Activated CD4-positive, alpha-beta T cell treated with anti-CD3 and anti-CD28 coated beads, Interleukin-2, amount 10 ng/mL, durations not matched to agents 24 days and 14 days (primary cell): ENCODE measurements around the gene HIPK2. TPM values are rescaled to one million over a fixed set of nuclear protein-coding genes. Genes with fewer than 3 reads are reported as not detected.
"Not testable (repeated sequence)": the region's sequence is repeated elsewhere in the genome, so short reads cannot be mapped to it uniquely, and the experiment has no call there.

Source experiments
- DNase-seq: peaks from one replicate; pipeline ENCODE4 v3.0.0; 2022
- H3K27ac Mint-ChIP-seq: one replicate; pipeline ENCODE4 v1.8.0; 2022; ENCODE audit warnings: mild to moderate bottlenecking, mixed read lengths
- H3K27me3 Mint-ChIP-seq: one replicate; pipeline ENCODE4 v1.8.0; 2022; ENCODE audit warnings: mixed read lengths
- H3K36me3 Mint-ChIP-seq: one replicate; pipeline ENCODE4 v1.8.0; 2022; ENCODE audit warnings: low read depth, mild to moderate bottlenecking, mixed read lengths
- H3K4me1 Mint-ChIP-seq: one replicate; pipeline ENCODE4 v1.8.0; 2021; ENCODE audit warnings: mixed read lengths
- H3K4me3 Mint-ChIP-seq: one replicate; pipeline ENCODE4 v1.8.0; 2022; ENCODE audit warnings: mild to moderate bottlenecking, moderate library complexity, mixed read lengths
- H3K9me3 Mint-ChIP-seq: one replicate; pipeline ENCODE4 v1.8.0; 2021; ENCODE audit warnings: mixed read lengths
- intact Hi-C: fragments of 100-400 bp; cut with micrococcal nuclease; formaldehyde crosslinking; loops from one replicate; pipeline ENCODE4 v1.15.1; 2023
- total RNA-seq: library from RNA; stranded (reverse); gene quantifications from 2 replicates; pipeline ENCODE4 v1.2.3, GENCODE V29; 2022

The HIPK2 gene
- total RNA-seq, 1 donor from 2014 or later = 26.1 TPM

- Mint-ChIP-seq H3K4me1 (peaks cover 40% of the 10 kb centered on the region), H3K27ac (no peak overlapping the region), H3K36me3 (peaks cover 14% of the 10 kb centered on the region), H3K27me3 (no peaks in the 10 kb centered on the region), H3K4me3 (no peak overlapping the region), H3K9me3 (no peaks in the 10 kb centered on the region)
- DNase-seq = no peak
- intact Hi-C loops = no loop called here
Observed at GRCh38 chr7:139676390-139676789, 101.4 kb downstream of the HIPK2 start.

DNA sequence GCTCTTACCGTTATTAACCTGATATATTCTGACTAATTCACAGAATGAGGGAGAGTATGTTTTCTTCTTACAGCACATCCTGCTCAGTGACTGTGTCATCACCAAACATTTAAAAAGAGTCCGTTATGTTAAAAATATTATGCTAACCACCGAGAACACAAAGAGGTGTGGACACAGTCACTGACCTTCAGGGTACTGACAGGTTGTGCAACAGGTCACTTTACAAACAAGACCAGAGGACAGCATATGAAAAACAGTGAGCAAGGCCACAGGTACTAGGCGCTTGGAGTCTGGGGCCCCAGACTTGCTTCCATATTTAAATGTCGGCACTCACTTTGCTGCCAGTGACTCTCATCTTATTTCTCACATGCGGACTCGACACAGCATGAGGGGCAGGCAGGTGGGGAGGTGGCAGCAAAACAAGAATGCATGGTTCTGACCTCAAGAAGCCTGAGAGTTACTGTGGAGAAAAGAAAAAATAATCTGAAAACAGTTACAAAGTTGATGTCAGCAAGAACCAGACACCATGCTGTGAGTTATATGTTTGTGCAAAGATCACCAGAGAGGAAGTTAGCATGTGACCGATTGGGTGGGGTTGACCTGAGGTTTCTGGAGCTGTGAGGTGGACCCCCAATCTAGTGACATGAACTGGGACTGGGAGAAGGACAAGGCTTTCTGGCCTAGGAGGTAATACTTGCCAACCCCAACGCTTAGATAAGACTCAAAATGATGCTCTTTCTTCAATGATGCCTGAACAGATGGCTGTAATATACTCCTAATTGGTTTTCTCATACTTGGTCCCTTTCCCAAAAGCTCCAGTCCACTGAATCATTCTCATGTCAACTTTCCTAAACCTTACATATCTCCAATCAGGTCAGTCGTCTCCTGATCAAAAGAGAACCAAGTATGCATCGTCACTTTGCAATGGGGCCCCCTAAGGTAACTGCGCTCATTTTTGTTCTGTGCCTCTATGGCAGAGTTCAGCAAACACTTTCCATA lies 102.4 kb downstream of the HIPK2 start:
- Mint-ChIP-seq H3K4me3 (no peak overlapping the region), H3K27me3 (no peaks in the 10 kb centered on the region), H3K4me1 (peaks cover 30% of the 10 kb centered on the region), H3K36me3 (peaks cover 14% of the 10 kb centered on the region), H3K9me3 (no peaks in the 10 kb centered on the region), H3K27ac (no peak overlapping the region)
- intact Hi-C loops = no loop called here
- DNase-seq = no peak

DNA sequence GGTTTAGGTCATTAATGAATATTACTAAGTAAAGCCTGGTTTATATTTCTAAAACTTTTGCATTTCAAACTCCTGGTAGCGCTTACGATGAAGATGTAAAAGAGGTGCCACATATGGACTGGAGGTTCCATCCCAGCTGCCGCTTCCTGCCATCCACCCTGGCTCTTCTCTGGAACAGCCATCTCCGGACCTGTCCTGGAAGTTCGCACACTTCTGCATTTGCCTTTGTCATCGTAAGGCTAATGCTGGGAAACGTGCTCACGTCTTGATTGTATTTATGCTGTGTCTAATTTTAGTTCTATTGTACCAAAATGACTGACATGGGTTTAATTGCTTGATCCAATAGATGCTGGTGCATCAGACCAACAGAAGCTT lies 103.1 kb downstream of the HIPK2 start:
- H3K27ac Mint-ChIP-seq = no peak overlapping the region
- intact Hi-C loops = no loop called here
- peaks cover 16% of the 10 kb centered on the region for H3K36me3 Mint-ChIP-seq
- H3K27me3 Mint-ChIP-seq = no peaks in the 10 kb centered on the region
- no peaks in the 10 kb centered on the region for H3K9me3 Mint-ChIP-seq
- H3K4me3 Mint-ChIP-seq = no peak overlapping the region
- no peak for DNase-seq
- H3K4me1 Mint-ChIP-seq = peaks cover 29% of the 10 kb centered on the region

- Mint-ChIP-seq H3K27ac (no peak overlapping the region), H3K27me3 (no peaks in the 10 kb centered on the region), H3K9me3 (no peaks in the 10 kb centered on the region), H3K36me3 (peaks cover 15% of the 10 kb centered on the region), H3K4me1 (peaks cover 29% of the 10 kb centered on the region), H3K4me3 (no peak overlapping the region)
- no peak for DNase-seq
- intact Hi-C loops = no loop called here
Observed at GRCh38 chr7:139674341-139674740, 103.5 kb downstream of the HIPK2 start.

- H3K9me3 Mint-ChIP-seq = no peaks in the 10 kb centered on the region
- peaks cover 33% of the 10 kb centered on the region for H3K4me1 Mint-ChIP-seq
- H3K36me3 Mint-ChIP-seq = peaks cover 18% of the 10 kb centered on the region
- intact Hi-C loops = loop anchor here (1.0 kb wide), 1 partner anchor 9 kb away; no protein-coding TSS in a partner anchor
- H3K4me3 Mint-ChIP-seq = no peak overlapping the region
- DNase-seq = no peak
- no peaks in the 10 kb centered on the region for H3K27me3 Mint-ChIP-seq
- H3K27ac Mint-ChIP-seq = no peak overlapping the region
Observed at GRCh38 chr7:139673762-139674161, 104.0 kb downstream of the HIPK2 start.

DNA sequence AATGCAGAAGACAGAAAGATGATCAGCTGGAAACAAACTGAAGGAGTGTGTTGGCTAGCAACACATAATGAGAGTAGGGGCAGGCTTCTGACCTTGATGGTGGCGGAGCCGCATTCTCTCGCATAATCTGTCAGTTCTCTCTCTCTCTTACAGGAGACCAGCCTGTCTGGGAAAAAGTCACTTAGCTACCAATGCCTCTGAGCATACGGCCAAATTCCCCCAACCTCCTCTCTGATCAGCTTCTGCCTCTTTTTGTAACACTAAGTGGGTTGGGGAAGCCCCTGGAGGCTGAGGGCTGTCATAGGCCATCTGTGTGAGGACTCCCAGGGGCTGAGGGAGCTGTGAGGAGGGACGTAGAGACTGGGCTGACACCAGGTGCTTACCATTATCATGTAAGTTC lies 104.6 kb downstream of the HIPK2 start:
- Mint-ChIP-seq H3K36me3 (peaks cover 13% of the 10 kb centered on the region), H3K27ac (peak overlapping the region; percentile 76), H3K9me3 (no peaks in the 10 kb centered on the region), H3K4me3 (no peak overlapping the region), H3K27me3 (no peaks in the 10 kb centered on the region), H3K4me1 (peaks cover 35% of the 10 kb centered on the region)
- peak; percentile 63 for DNase-seq
- intact Hi-C loops = loop anchor here (1.0 kb wide), 1 partner anchor 9 kb away; no protein-coding TSS in a partner anchor

- peaks cover 33% of the 10 kb centered on the region for H3K4me1 Mint-ChIP-seq
- no peaks in the 10 kb centered on the region for H3K9me3 Mint-ChIP-seq
- H3K27ac Mint-ChIP-seq = no peak overlapping the region
- H3K4me3 Mint-ChIP-seq = no peak overlapping the region
- peaks cover 11% of the 10 kb centered on the region for H3K36me3 Mint-ChIP-seq
- DNase-seq = no peak
- no peaks in the 10 kb centered on the region for H3K27me3 Mint-ChIP-seq
- intact Hi-C loops = no loop called here
Observed at GRCh38 chr7:139671967-139672366, 105.8 kb downstream of the HIPK2 start.

DNA sequence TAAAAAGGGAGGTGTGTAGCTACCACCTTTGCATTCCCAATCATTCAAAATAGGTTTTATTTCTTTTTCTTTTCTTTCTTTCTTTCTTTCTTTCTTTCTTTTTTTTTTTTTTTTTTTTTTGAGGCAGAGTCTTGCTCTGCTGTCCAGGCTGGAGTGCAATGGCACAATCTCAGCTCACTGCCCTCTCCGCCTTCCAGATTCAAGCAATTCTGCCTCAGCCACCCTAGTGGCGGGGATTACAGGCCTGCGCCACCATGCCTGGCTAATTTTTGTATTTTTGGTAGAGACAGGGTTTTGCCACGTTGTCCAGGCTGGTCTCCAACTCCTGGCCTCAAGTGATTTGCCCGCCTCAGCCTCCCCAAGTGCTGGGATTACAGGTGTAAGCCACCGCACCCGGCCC lies 107.1 kb downstream of the HIPK2 start:
- H3K27me3 Mint-ChIP-seq, H3K9me3 Mint-ChIP-seq, H3K4me3 Mint-ChIP-seq, H3K27ac Mint-ChIP-seq, DNase-seq, intact Hi-C loops: not testable (repeated sequence)
- Mint-ChIP-seq H3K36me3 (peaks cover 12% of the 10 kb centered on the region), H3K4me1 (peaks cover 28% of the 10 kb centered on the region)

DNA sequence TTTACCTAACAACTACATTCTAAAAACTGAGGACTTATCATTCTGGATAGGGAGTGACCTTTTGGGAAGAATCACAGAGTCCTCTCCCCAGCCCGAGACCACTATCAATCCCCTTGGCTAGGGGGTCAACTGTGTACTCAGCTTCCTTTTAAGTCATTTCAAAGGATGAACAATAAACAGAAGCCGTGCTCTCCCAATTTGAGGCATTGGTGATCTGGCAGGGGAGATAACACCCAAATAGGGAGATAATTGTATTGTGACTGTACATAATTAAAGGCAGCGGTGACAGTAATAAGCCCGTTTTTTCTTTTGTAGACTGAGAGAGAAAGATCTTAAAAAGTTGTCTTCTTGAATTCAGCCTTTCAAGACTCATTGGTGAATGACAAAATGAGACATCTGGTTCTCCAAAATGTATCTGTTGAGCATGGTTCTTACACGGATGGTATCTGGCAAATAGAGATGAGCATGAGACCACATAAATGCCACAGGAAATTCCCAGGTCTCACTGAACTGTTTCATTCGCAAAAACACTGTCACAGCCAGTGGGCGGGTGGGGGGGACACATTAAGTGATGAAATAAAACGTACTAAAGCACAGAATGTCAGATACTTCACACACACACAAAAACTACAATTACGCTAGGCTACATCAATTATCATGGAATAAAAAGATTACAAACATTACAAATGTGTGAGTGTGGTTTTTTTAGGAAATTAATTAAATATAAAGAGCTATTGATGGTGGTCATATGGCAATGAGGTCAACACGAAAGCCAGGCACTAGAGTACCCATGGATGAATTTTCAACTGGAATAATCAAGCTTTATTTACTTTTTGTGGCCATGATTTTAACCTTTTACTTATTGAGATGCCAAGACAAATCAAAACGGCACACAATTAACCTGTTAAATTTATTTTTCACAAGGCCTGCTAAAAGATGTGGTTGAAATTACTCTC lies 108.4 kb downstream of the HIPK2 start:
- Mint-ChIP-seq H3K27me3 (no peaks in the 10 kb centered on the region), H3K9me3 (peaks cover 3% of the 10 kb centered on the region), H3K36me3 (peaks cover 12% of the 10 kb centered on the region), H3K4me1 (peaks cover 21% of the 10 kb centered on the region), H3K27ac (peak overlapping the region; percentile 87), H3K4me3 (peak overlapping the region; percentile 59)
- intact Hi-C loops = loop anchor here (1.0 to 5.0 kb wide), 3 partner anchors 13 to 543 kb away; no protein-coding TSS in a partner anchor
- no peak for DNase-seq

DNA sequence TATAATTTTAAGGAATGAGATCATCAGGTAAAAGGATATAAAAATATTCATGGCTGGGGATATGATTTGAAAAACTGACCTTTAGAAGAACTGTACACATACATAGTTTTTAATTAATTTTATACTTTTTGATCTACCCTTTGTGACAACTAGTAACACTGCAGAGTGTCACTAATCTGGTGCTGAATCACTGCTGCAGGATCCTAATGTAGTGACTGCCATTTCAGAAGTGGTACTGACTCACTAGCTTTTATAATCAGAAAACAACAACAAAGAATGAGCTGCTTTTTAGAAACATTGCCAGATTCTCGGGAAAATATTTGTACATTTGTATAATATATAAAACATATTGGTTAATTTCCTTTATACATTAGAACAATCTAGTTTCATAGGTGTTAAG lies 110.4 kb downstream of the HIPK2 start:
- intact Hi-C loops = loop anchor here (5.0 kb wide), 1 partner anchor 545 kb away; no protein-coding TSS in a partner anchor
- no peak overlapping the region for H3K4me3 Mint-ChIP-seq
- peaks cover 3% of the 10 kb centered on the region for H3K9me3 Mint-ChIP-seq
- H3K27me3 Mint-ChIP-seq = no peaks in the 10 kb centered on the region
- H3K4me1 Mint-ChIP-seq = peaks cover 10% of the 10 kb centered on the region
- no peak for DNase-seq
- peaks cover 13% of the 10 kb centered on the region for H3K36me3 Mint-ChIP-seq
- no peak overlapping the region for H3K27ac Mint-ChIP-seq

GRCh38 chr7:139666501-139666900 lies 111.3 kb downstream of the HIPK2 start:
- Mint-ChIP-seq H3K36me3 (peaks cover 15% of the 10 kb centered on the region), H3K4me3 (no peak overlapping the region), H3K9me3 (peaks cover 3% of the 10 kb centered on the region), H3K4me1 (peaks cover 10% of the 10 kb centered on the region), H3K27me3 (no peaks in the 10 kb centered on the region), H3K27ac (no peak overlapping the region)
- DNase-seq = no peak
- intact Hi-C loops = loop anchor here (5.0 kb wide), 1 partner anchor 546 kb away; no protein-coding TSS in a partner anchor

DNA sequence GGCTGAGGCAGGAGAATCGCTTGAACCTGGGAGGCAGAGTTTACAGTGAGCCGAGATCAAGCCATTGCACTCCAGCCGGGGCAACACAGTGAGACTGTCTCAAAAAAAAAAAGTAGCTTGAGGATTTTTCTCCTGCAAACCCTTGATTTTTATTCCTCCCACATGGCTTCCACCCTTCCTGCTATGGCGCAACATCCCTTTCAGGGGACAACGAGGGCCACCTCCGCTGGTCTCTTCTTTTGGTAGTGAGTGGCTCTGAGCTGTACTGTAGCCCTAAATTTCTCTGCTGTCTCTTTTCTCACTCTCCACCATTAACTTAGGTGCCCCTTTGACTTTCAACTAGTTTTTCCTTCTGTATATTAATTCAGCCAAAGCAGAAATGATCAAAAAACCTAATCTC lies 113.4 kb downstream of the HIPK2 start:
- Mint-ChIP-seq H3K27ac (no peak overlapping the region), H3K36me3 (peaks cover 15% of the 10 kb centered on the region), H3K4me1 (peaks cover 10% of the 10 kb centered on the region), H3K9me3 (peaks cover 3% of the 10 kb centered on the region), H3K27me3 (no peaks in the 10 kb centered on the region), H3K4me3 (no peak overlapping the region)
- intact Hi-C loops = no loop called here
- DNase-seq = no peak

- H3K9me3 Mint-ChIP-seq = peaks cover 3% of the 10 kb centered on the region
- H3K27me3 Mint-ChIP-seq = no peaks in the 10 kb centered on the region
- intact Hi-C loops = no loop called here
- peaks cover 6% of the 10 kb centered on the region for H3K4me1 Mint-ChIP-seq
- DNase-seq = no peak
- no peak overlapping the region for H3K27ac Mint-ChIP-seq
- H3K4me3 Mint-ChIP-seq = no peak overlapping the region
- peaks cover 10% of the 10 kb centered on the region for H3K36me3 Mint-ChIP-seq
Observed at GRCh38 chr7:139663608-139664177, 114.1 kb downstream of the HIPK2 start.
